WTC11 (cell line): ENCODE results near the gene PRIM1. TPM values are rescaled to one million over a fixed set of nuclear protein-coding genes. Genes with fewer than 3 reads are reported as not detected.

Experiments
- ATAC-seq: fragments of 200-7000 bp; cut with Tn5 transposase; 2 replicates; pipeline ENCODE4 v1.10.0; 2021; ENCODE audit warnings: mild to moderate bottlenecking, moderate library complexity
- CTCF ChIA-PET: fragments of 300-600 bp; sonication (Branson Sonifier 250); formaldehyde crosslinking; loops from one replicate; lab custom pipeline; 2021; ENCODE audit warnings: antibody characterized with exemption; lab: Charles Lee
- POLR2A ChIA-PET: fragments of 350-600 bp; sonication (Branson Sonifier 250); formaldehyde crosslinking; loops from one replicate; lab custom pipeline; 2021; ENCODE audit warnings: antibody characterized with exemption; lab: Charles Lee
- DNase-seq: peaks from one replicate; pipeline ENCODE4 v3.0.0; 2021; ENCODE audit warnings: low spot score
- H3K27ac Mint-ChIP-seq: 2 replicates; pipeline ENCODE4 v1.8.0; 2021; ENCODE audit warnings: mixed read lengths
- H3K27me3 Mint-ChIP-seq: 2 replicates; pipeline ENCODE4 v1.8.0; 2021; ENCODE audit warnings: low read depth, mild to moderate bottlenecking, moderate library complexity, mixed read lengths
- H3K36me3 Mint-ChIP-seq: 2 replicates; pipeline ENCODE4 v1.8.0; 2021; ENCODE audit warnings: mixed read lengths
- H3K4me1 Mint-ChIP-seq: 2 replicates; pipeline ENCODE4 v1.8.0; 2022; ENCODE audit warnings: mixed read lengths
- H3K4me3 Mint-ChIP-seq: 2 replicates; pipeline ENCODE4 v1.8.0; 2021; ENCODE audit warnings: mild to moderate bottlenecking, moderate library complexity, mixed read lengths
- H3K9me3 Mint-ChIP-seq: 2 replicates; pipeline ENCODE4 v1.8.0; 2021; ENCODE audit warnings: mixed read lengths
- ATF1 ChIP-seq: sonication (generic); formaldehyde crosslinking; IDR thresholded peaks from 2 replicates; pipeline ENCODE4 v1.8.1; 2023; ENCODE audit warnings: mild to moderate bottlenecking, moderate library complexity, missing genetic modification reagents
- E2F4 ChIP-seq: sonication (generic); formaldehyde crosslinking; IDR thresholded peaks from 2 replicates; pipeline ENCODE4 v1.8.1; 2022; ENCODE audit warnings: low read depth, mild to moderate bottlenecking, moderate library complexity, missing genetic modification reagents, borderline replicate concordance
- MAX ChIP-seq: sonication (generic); formaldehyde crosslinking; IDR thresholded peaks from 2 replicates; pipeline ENCODE4 v1.8.0; 2022; ENCODE audit warnings: mild to moderate bottlenecking, missing genetic modification reagents
- MYBL2 ChIP-seq: sonication (generic); formaldehyde crosslinking; IDR thresholded peaks from 2 replicates; pipeline ENCODE4 v1.8.1; 2023; ENCODE audit warnings: mild to moderate bottlenecking, moderate library complexity, missing genetic modification reagents
- NR1H2 ChIP-seq: sonication (generic); formaldehyde crosslinking; IDR thresholded peaks from 2 replicates; pipeline ENCODE4 v1.9.0; 2021; ENCODE audit warnings: mild to moderate bottlenecking, moderate library complexity, missing genetic modification reagents
- NR3C1 ChIP-seq: sonication (generic); formaldehyde crosslinking; conservative IDR thresholded peaks from 2 replicates; pipeline ENCODE4 v1.8.1; 2023; ENCODE audit warnings: low read depth, mild to moderate bottlenecking, missing genetic modification reagents
- PRRX2 ChIP-seq: fragments of 250-450 bp; sonication (Bioruptor Pico); IDR thresholded peaks from 2 replicates; pipeline ENCODE4 v1.8.0; 2021; ENCODE audit warnings: mild to moderate bottlenecking
- SMAD3 ChIP-seq: sonication (generic); formaldehyde crosslinking; IDR thresholded peaks from 2 replicates; pipeline ENCODE4 v1.8.0; 2022; ENCODE audit warnings: missing genetic modification reagents, mild to moderate bottlenecking, borderline replicate concordance
- SP1 ChIP-seq: sonication (generic); formaldehyde crosslinking; conservative IDR thresholded peaks from 2 replicates; pipeline ENCODE4 v1.8.1; 2022; ENCODE audit warnings: missing genetic modification reagents
- TP53 ChIP-seq: sonication (generic); formaldehyde crosslinking; IDR thresholded peaks from 2 replicates; pipeline ENCODE4 v1.8.1; 2023; ENCODE audit warnings: mild to moderate bottlenecking, missing genetic modification reagents
- ZNF121 ChIP-seq: sonication (generic); formaldehyde crosslinking; IDR thresholded peaks from 2 replicates; pipeline ENCODE4 v1.8.0; 2023; ENCODE audit warnings: missing genetic modification reagents
- ZNF138 ChIP-seq: sonication (generic); formaldehyde crosslinking; conservative IDR thresholded peaks from 2 replicates; pipeline ENCODE4 v1.8.1; 2022; ENCODE audit warnings: mild to moderate bottlenecking, moderate library complexity, missing genetic modification reagents
- ZNF416 ChIP-seq: fragments of 250-450 bp; sonication (Bioruptor Pico); IDR thresholded peaks from 2 replicates; pipeline ENCODE4 v1.9.0; 2021; ENCODE audit warnings: mild to moderate bottlenecking, inconsistent platforms
- total RNA-seq: library from RNA; stranded (reverse); gene quantifications from 3 replicates; pipeline ENCODE4 v1.2.3, GENCODE V29; 2021
- TF ChIP-seq, protein P1 (sequence below): sonication (generic); formaldehyde crosslinking; IDR thresholded peaks from 2 replicates; pipeline ENCODE4 v1.8.1; 2022; ENCODE audit warnings: missing genetic modification reagents, borderline replicate concordance
- TF ChIP-seq, protein P2 (sequence below): sonication (generic); formaldehyde crosslinking; IDR thresholded peaks from 2 replicates; pipeline ENCODE4 v1.8.0; 2022; ENCODE audit warnings: mild to moderate bottlenecking, missing genetic modification reagents
- TF ChIP-seq, protein P3 (sequence below): fragments of 250-450 bp; sonication (Bioruptor Pico); IDR thresholded peaks from 2 replicates; pipeline ENCODE4 v2.1.2; 2022; ENCODE audit warnings: mild to moderate bottlenecking, moderate library complexity
- TF ChIP-seq, protein P4 (sequence below): fragments of 250-450 bp; sonication (Bioruptor Pico); conservative IDR thresholded peaks from 2 replicates; pipeline ENCODE4 v1.9.0; 2021; ENCODE audit warnings: mild to moderate bottlenecking
- TF ChIP-seq, protein P5 (sequence below): sonication (generic); formaldehyde crosslinking; IDR thresholded peaks from 2 replicates; pipeline ENCODE4 v1.8.1; 2023; ENCODE audit warnings: mild to moderate bottlenecking, missing genetic modification reagents, moderate library complexity
- TF ChIP-seq, protein P6 (sequence below): fragments of 200-600 bp; IDR thresholded peaks from 2 replicates; pipeline ENCODE4 v1.8.0; 2022; ENCODE audit warnings: antibody characterized with exemption
- TF ChIP-seq, protein P7 (sequence below): sonication (generic); formaldehyde crosslinking; conservative IDR thresholded peaks from 2 replicates; pipeline ENCODE4 v1.8.1; 2022; ENCODE audit warnings: mild to moderate bottlenecking, missing genetic modification reagents

PRIM1 gene
- total RNA-seq, 1 experiment from 2014 or later = 54.0 TPM

DNA sequence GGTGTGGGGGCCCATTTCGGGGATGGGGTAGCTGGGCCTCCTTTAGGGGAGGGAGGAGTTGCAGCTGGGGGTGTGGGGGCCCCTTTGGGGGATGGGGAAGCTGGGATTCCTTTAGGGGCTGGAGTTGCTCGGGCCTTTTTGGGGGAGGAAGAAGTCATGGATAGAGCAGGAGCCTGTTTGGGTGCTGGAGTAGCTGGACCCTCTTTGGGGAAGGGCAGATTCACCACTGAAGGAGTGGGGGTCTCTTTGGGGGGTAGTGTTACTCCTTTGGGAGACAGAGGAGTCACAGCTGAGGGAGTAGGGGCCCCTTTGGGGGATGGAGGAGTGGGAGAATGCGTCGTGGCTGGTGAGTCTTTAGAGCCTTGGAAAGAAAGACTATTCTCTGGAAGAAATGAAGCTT is 33.5 kb downstream of the PRIM1 start:
- Mint-ChIP-seq H3K4me1 (peaks cover 63% of the 10 kb centered on the region), H3K9me3 (no peaks in the 10 kb centered on the region), H3K27me3 (no peaks in the 10 kb centered on the region)
- POLR2A ChIA-PET = interaction anchor here (2.4 kb wide), 1 partner anchor 30 kb away, joined by 6 read pairs; the partner anchor contains the start of gene PTGES3
- ATAC-seq = no peak
- TF ChIP-seq, protein P1, sequence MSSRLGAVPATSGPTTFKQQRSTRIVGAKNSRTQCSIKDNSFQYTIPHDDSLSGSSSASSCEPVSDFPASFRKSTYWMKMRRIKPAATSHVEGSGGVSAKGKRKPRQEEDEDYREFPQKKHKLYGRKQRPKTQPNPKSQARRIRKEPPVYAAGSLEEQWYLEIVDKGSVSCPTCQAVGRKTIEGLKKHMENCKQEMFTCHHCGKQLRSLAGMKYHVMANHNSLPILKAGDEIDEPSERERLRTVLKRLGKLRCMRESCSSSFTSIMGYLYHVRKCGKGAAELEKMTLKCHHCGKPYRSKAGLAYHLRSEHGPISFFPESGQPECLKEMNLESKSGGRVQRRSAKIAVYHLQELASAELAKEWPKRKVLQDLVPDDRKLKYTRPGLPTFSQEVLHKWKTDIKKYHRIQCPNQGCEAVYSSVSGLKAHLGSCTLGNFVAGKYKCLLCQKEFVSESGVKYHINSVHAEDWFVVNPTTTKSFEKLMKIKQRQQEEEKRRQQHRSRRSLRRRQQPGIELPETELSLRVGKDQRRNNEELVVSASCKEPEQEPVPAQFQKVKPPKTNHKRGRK (CRISPR knock-in tag) = no peak
- TF ChIP-seq ZNF121 (no peak), PRRX2 (CRISPR knock-in tag) (no peak), NR1H2 (CRISPR knock-in tag) (no peak), TP53 (CRISPR knock-in tag) (no peak), ZNF416 (CRISPR knock-in tag) (no peak), ZNF138 (CRISPR knock-in tag) (no peak), NR3C1 (CRISPR knock-in tag) (no peak), E2F4 (CRISPR knock-in tag) (no peak)
- TF ChIP-seq, protein P2, sequence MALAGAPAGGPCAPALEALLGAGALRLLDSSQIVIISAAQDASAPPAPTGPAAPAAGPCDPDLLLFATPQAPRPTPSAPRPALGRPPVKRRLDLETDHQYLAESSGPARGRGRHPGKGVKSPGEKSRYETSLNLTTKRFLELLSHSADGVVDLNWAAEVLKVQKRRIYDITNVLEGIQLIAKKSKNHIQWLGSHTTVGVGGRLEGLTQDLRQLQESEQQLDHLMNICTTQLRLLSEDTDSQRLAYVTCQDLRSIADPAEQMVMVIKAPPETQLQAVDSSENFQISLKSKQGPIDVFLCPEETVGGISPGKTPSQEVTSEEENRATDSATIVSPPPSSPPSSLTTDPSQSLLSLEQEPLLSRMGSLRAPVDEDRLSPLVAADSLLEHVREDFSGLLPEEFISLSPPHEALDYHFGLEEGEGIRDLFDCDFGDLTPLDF = no peak
- TF ChIP-seq, all 79 proteins: peak for 0
- H3K36me3 Mint-ChIP-seq = peaks cover 78% of the 10 kb centered on the region
- peak overlapping the region; percentile 50 for H3K27ac Mint-ChIP-seq
- CTCF ChIA-PET = interaction anchor here (1.3 kb wide), 1 partner anchor 8 kb away, joined by 3 read pairs; no protein-coding TSS in a partner anchor
- H3K4me3 Mint-ChIP-seq = no peak overlapping the region
- no peak for DNase-seq

- Mint-ChIP-seq H3K36me3 (peaks cover 78% of the 10 kb centered on the region), H3K27me3 (no peaks in the 10 kb centered on the region), H3K4me1 (peaks cover 58% of the 10 kb centered on the region), H3K9me3 (no peaks in the 10 kb centered on the region), H3K27ac (no peak overlapping the region), H3K4me3 (no peak overlapping the region)
- ATAC-seq (no peak), DNase-seq (no peak)
- POLR2A ChIA-PET = interaction anchor here (0.6 to 2.4 kb wide), 3 partner anchors 30 to 73 kb away, joined by 3 to 6 read pairs (median 3); partner anchors contain the start of gene PTGES3
- CTCF ChIA-PET = interaction anchor here (1.3 kb wide), 1 partner anchor 9 kb away, joined by 3 read pairs; no protein-coding TSS in a partner anchor
- no peak for TF ChIP-seq SMAD3 (CRISPR knock-in tag)
- no peak for TF ChIP-seq ATF1 (CRISPR knock-in tag)
- TF ChIP-seq, protein P3, sequence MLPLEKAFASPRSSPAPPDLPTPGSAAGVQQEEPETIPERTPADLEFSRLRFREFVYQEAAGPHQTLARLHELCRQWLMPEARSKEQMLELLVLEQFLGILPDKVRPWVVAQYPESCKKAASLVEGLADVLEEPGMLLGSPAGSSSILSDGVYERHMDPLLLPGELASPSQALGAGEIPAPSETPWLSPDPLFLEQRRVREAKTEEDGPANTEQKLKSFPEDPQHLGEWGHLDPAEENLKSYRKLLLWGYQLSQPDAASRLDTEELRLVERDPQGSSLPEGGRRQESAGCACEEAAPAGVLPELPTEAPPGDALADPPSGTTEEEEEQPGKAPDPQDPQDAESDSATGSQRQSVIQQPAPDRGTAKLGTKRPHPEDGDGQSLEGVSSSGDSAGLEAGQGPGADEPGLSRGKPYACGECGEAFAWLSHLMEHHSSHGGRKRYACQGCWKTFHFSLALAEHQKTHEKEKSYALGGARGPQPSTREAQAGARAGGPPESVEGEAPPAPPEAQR (CRISPR knock-in tag) = no peak
- no peak for TF ChIP-seq MYBL2
- no peak for TF ChIP-seq SP1 (CRISPR knock-in tag)
- TF ChIP-seq, protein P4, sequence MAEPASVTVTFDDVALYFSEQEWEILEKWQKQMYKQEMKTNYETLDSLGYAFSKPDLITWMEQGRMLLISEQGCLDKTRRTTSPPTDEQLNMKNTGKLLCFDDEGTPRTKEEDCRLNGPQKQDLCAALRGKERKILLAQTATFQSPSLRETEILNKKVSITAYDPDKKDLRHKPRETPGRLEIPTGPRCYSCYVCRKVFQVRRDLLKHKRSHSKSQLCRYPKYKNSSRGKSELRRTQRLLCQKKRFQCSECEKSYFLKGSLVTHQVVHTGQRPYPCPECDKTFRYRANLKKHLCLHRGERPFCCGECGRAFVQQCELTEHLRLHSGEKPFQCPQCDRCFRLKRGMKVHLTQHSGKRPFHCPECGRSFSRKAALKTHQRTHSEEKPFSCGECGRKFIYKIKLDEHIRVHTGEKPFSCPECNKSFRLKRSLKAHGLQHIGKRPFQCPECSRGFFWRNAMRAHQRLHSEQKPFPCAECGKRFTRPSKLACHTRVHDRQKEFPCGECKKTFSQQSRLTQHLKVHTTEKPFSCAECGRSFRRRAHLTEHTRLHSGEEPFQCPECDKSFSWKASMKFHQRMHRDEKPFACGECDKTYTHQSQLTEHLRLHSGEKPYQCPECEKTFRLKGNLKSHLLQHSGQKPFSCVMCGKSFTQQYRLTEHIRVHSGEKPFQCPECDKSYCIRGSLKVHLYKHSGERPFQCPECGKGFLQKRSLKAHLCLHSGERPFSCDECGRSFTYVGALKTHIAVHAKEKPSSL (CRISPR knock-in tag) = no peak
- TF ChIP-seq, protein P5, sequence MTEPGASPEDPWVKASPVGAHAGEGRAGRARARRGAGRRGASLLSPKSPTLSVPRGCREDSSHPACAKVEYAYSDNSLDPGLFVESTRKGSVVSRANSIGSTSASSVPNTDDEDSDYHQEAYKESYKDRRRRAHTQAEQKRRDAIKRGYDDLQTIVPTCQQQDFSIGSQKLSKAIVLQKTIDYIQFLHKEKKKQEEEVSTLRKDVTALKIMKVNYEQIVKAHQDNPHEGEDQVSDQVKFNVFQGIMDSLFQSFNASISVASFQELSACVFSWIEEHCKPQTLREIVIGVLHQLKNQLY (CRISPR knock-in tag) = no peak
- TF ChIP-seq, protein P6, sequence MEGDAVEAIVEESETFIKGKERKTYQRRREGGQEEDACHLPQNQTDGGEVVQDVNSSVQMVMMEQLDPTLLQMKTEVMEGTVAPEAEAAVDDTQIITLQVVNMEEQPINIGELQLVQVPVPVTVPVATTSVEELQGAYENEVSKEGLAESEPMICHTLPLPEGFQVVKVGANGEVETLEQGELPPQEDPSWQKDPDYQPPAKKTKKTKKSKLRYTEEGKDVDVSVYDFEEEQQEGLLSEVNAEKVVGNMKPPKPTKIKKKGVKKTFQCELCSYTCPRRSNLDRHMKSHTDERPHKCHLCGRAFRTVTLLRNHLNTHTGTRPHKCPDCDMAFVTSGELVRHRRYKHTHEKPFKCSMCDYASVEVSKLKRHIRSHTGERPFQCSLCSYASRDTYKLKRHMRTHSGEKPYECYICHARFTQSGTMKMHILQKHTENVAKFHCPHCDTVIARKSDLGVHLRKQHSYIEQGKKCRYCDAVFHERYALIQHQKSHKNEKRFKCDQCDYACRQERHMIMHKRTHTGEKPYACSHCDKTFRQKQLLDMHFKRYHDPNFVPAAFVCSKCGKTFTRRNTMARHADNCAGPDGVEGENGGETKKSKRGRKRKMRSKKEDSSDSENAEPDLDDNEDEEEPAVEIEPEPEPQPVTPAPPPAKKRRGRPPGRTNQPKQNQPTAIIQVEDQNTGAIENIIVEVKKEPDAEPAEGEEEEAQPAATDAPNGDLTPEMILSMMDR = no peak
- TF ChIP-seq, protein P7, sequence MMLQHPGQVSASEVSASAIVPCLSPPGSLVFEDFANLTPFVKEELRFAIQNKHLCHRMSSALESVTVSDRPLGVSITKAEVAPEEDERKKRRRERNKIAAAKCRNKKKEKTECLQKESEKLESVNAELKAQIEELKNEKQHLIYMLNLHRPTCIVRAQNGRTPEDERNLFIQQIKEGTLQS = no peak
- TF ChIP-seq MAX (CRISPR knock-in tag) = no peak
Observed at GRCh38 chr12:56718149-56718548, 34.0 kb downstream of the PRIM1 start.
